SK-N-SH (cell line): Measurements from ENCODE around the gene SOX30.

Source experiments
- PBX3 ChIP-seq: IDR thresholded peaks from 2 replicates; pipeline ENCODE4; 2012
- POLR2AphosphoS5 ChIP-seq: IDR thresholded peaks from 2 replicates; pipeline ENCODE4 v1.6.1; 2012; ENCODE audit warnings: low read depth, low read length
- RAD21 ChIP-seq: IDR thresholded peaks from 2 replicates; pipeline ENCODE4 v1.6.1; 2012; ENCODE audit warnings: mild to moderate bottlenecking, low read length
- REST ChIP-seq: IDR thresholded peaks from 2 replicates; pipeline ENCODE4 v1.6.1; 2012; ENCODE audit warnings: mild to moderate bottlenecking, low read depth, low read length, moderate library complexity
- SMC3 ChIP-seq: IDR thresholded peaks from 2 replicates; pipeline ENCODE4 v1.6.1; 2012; ENCODE audit warnings: low read depth, low read length, improper control_type of control experiment
- TF ChIP-seq, protein P1 (sequence below): fragments of 200-600 bp; sonication (generic); IDR thresholded peaks from 2 replicates; pipeline ENCODE4 v1.6.1; 2017; ENCODE audit warnings: antibody characterized with exemption, mild to moderate bottlenecking, moderate library complexity

DNA sequence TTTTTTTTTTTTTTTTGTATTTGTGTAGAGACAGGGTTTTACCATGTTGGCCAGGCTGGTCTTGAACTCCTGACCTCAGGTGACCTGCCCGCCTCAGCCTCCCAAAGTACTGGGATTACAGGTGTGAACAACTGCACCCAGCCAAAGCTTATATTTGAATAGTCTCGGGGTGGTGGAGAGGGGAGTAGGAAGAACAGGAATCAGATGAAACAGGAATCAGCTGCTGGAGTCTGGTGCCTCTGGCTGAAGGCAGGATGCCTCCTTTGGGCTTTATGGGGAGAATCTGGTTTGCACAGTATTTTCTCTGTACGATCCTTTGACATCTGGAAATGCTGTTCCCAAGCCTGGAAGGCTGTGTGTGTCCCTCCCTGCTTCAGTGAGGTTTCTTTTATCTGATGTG is 30.0 kb upstream of the SOX30 start:
- no peak for TF ChIP-seq RAD21
- TF ChIP-seq SMC3: no peak
- TF ChIP-seq POLR2AphosphoS5: no peak
- no peak for TF ChIP-seq REST
- TF ChIP-seq, protein P1, sequence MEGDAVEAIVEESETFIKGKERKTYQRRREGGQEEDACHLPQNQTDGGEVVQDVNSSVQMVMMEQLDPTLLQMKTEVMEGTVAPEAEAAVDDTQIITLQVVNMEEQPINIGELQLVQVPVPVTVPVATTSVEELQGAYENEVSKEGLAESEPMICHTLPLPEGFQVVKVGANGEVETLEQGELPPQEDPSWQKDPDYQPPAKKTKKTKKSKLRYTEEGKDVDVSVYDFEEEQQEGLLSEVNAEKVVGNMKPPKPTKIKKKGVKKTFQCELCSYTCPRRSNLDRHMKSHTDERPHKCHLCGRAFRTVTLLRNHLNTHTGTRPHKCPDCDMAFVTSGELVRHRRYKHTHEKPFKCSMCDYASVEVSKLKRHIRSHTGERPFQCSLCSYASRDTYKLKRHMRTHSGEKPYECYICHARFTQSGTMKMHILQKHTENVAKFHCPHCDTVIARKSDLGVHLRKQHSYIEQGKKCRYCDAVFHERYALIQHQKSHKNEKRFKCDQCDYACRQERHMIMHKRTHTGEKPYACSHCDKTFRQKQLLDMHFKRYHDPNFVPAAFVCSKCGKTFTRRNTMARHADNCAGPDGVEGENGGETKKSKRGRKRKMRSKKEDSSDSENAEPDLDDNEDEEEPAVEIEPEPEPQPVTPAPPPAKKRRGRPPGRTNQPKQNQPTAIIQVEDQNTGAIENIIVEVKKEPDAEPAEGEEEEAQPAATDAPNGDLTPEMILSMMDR: no peak
- no peak for TF ChIP-seq PBX3
